H1 (cell line): ENCODE measurements around the gene ZNF516. TPM values are rescaled to one million over a fixed set of nuclear protein-coding genes. Genes with fewer than 3 reads are reported as not detected.

ENCODE experiments used
- CTCF ChIA-PET: fragments of 300-600 bp; sonication (Branson Sonifier 250); formaldehyde crosslinking; loops from one replicate; lab custom pipeline; 2021; ENCODE audit not compliant: partially characterized antibody; lab: Charles Lee
- POLR2A ChIA-PET: fragments of 300-600 bp; sonication (Branson Sonifier 250); formaldehyde crosslinking; loops from one replicate; lab custom pipeline; 2021; ENCODE audit warnings: inconsistent platforms; ENCODE audit not compliant: partially characterized antibody; lab: Charles Lee
- DNase-seq, 2 experiments: peaks; one replicate each; pipeline versions ENCODE4 v3.0.0 to v3.0.0-alpha.2; 2010 to 2022; ENCODE audit warnings: low spot score in 2 of 2, low read depth in 1 of 2, mixed read lengths in 1 of 2
- FAIRE-seq: peaks from 2 replicates; lab custom pipeline; 2011; peaks lifted over from hg19 to GRCh38; lab: Jason Lieb, UNC
- H2AFZ ChIP-seq: 2 replicates; pipeline ENCODE4 v1.8.1; 2012; ENCODE audit warnings: low read length, inconsistent platforms
- H2AK5ac ChIP-seq: 2 replicates; pipeline ENCODE4 v1.6.1; 2013; ENCODE audit warnings: low read depth, low read length
- H2BK120ac ChIP-seq: replicated peaks from 2 replicates; pipeline ENCODE3; 2013; ENCODE audit warnings: low read depth, low read length, inconsistent platforms
- H2BK12ac ChIP-seq: 2 replicates; pipeline ENCODE4 v1.6.1; 2013; ENCODE audit warnings: low read depth, low read length
- H2BK15ac ChIP-seq: 2 replicates; pipeline ENCODE4 v1.6.1; 2013; ENCODE audit warnings: low read length
- H2BK20ac ChIP-seq: 2 replicates; pipeline ENCODE4 v1.6.1; 2013; ENCODE audit warnings: low read length
- H2BK5ac ChIP-seq: 2 replicates; pipeline ENCODE4 v1.6.1; 2013; ENCODE audit warnings: low read depth, low read length
- H3K14ac ChIP-seq: 2 replicates; pipeline ENCODE4 v1.6.1; 2013; ENCODE audit warnings: inconsistent platforms; ENCODE audit not compliant: insufficient read length
- H3K18ac ChIP-seq: 2 replicates; pipeline ENCODE4 v1.6.1; 2013; ENCODE audit warnings: low read length; ENCODE audit errors: extremely low read depth
- H3K23ac ChIP-seq: 2 replicates; pipeline ENCODE4 v1.6.1; 2013; ENCODE audit warnings: inconsistent platforms; ENCODE audit not compliant: insufficient read length
- H3K23me2 ChIP-seq: 2 replicates; pipeline ENCODE4 v1.6.1; 2013; ENCODE audit warnings: low read depth, low read length
- H3K27ac ChIP-seq: 2 replicates; pipeline ENCODE4 v1.6.1; 2011; ENCODE audit warnings: low read depth, low read length, inconsistent platforms
- H3K27me3 ChIP-seq, 4 experiments: replicated peaks in 1 of 4; 1 replicate in 1 of 4; 2 replicates in 3 of 4; pipeline versions ENCODE4 v1.6.1 to v1.8.1; 2011 to 2013; ENCODE audit warnings: low read length in 3 of 4, mild to moderate bottlenecking in 3 of 4, inconsistent platforms in 2 of 4, mixed read lengths in 2 of 4, moderate library complexity in 1 of 4; ENCODE audit not compliant: control insufficient read depth in 3 of 4, insufficient read depth in 3 of 4; ENCODE audit errors: extremely low read depth in 1 of 4
- H3K36me3 ChIP-seq, 4 experiments: 2 replicates each; pipeline versions ENCODE4 v1.6.1 to v1.8.1; 2011 to 2013; ENCODE audit warnings: mild to moderate bottlenecking in 4 of 4, low read length in 3 of 4, moderate library complexity in 2 of 4, control low read depth in 1 of 4, inconsistent platforms in 1 of 4; ENCODE audit not compliant: insufficient read depth in 4 of 4, control insufficient read depth in 2 of 4
- H3K4ac ChIP-seq: replicated peaks from 2 replicates; pipeline ENCODE3; 2013; ENCODE audit warnings: low read length, low read depth, mixed read lengths, inconsistent platforms; ENCODE audit not compliant: insufficient read length
- H3K4me1 ChIP-seq, 4 experiments: replicated peaks in 1 of 4; 1 replicate in 1 of 4; 2 replicates in 3 of 4; pipeline versions ENCODE4 v1.6.1 to v1.8.1; 2011 to 2013; ENCODE audit warnings: low read length in 3 of 4, inconsistent platforms in 2 of 4, mixed read lengths in 1 of 4; ENCODE audit not compliant: insufficient read depth in 4 of 4, control insufficient read depth in 3 of 4
- H3K4me2 ChIP-seq, 2 experiments: 2 replicates each; pipeline versions ENCODE4 v1.6.1 to v1.8.1; 2011 to 2013; ENCODE audit warnings: low read depth in 2 of 2, low read length in 2 of 2, control low read depth in 1 of 2, inconsistent platforms in 1 of 2, mild to moderate bottlenecking in 1 of 2; ENCODE audit not compliant: insufficient read depth in 1 of 2
- H3K4me3 ChIP-seq, 4 experiments: fragments of 200-600, 300-600 bp in 1 of 4; sonication (generic), shearing (Covaris generic), sonication (Bioruptor Twin) in 1 of 4; 2 replicates each; pipeline versions ENCODE4 v1.5.1 to v1.8.1; 2011 to 2016; ENCODE audit warnings: low read length in 4 of 4, low read depth in 3 of 4, control low read depth in 2 of 4, inconsistent platforms in 2 of 4, mild to moderate bottlenecking in 2 of 4, mixed read lengths in 1 of 4, moderate library complexity in 1 of 4; ENCODE audit not compliant: insufficient read depth in 2 of 4; ENCODE audit errors: extremely low read depth in 1 of 4
- H3K56ac ChIP-seq: replicated peaks from 2 replicates; pipeline ENCODE3; 2013; ENCODE audit warnings: low read depth, mild to moderate bottlenecking, mixed read lengths, low read length, inconsistent platforms; ENCODE audit not compliant: insufficient read length
- H3K79me1 ChIP-seq: 2 replicates; pipeline ENCODE4 v1.6.1; 2013; ENCODE audit warnings: low read depth, low read length, control low read depth
- H3K79me2 ChIP-seq, 2 experiments: 2 replicates each; pipeline versions ENCODE4 v1.6.1 to v1.8.1; 2012 to 2013; ENCODE audit warnings: low read length in 2 of 2, mild to moderate bottlenecking in 2 of 2, inconsistent platforms in 1 of 2; ENCODE audit not compliant: insufficient read depth in 2 of 2, control insufficient read depth in 1 of 2
- H3K9ac ChIP-seq, 4 experiments: replicated peaks in 1 of 4; 1 replicate in 1 of 4; 2 replicates in 3 of 4; pipeline versions ENCODE4 v1.6.1 to v1.8.1; 2011 to 2013; ENCODE audit warnings: low read depth in 3 of 4, low read length in 3 of 4, control low read depth in 2 of 4, mild to moderate bottlenecking in 2 of 4, moderate library complexity in 2 of 4, inconsistent platforms in 1 of 4; ENCODE audit errors: extremely low read depth in 1 of 4
- H3K9me3 ChIP-seq, 2 experiments: 2 replicates each; pipeline versions ENCODE4 v1.6.1 to v1.8.1; 2012 to 2013; ENCODE audit warnings: mild to moderate bottlenecking in 2 of 2, moderate library complexity in 2 of 2, control low read depth in 1 of 2, inconsistent platforms in 1 of 2, low read depth in 1 of 2, low read length in 1 of 2, mixed read lengths in 1 of 2; ENCODE audit not compliant: insufficient read depth in 2 of 2
- H4K20me1 ChIP-seq, 2 experiments: replicated peaks in 1 of 2; 2 replicates each; pipeline versions ENCODE3 to v1.8.1; 2011 to 2013; ENCODE audit warnings: inconsistent platforms in 2 of 2, low read length in 2 of 2, mild to moderate bottlenecking in 1 of 2; ENCODE audit not compliant: insufficient read depth in 2 of 2, control insufficient read depth in 1 of 2
- H4K5ac ChIP-seq: 2 replicates; pipeline ENCODE4 v1.6.1; 2013; ENCODE audit warnings: low read length, low read depth, mixed read lengths, inconsistent platforms; ENCODE audit not compliant: insufficient read length
- H4K8ac ChIP-seq: 2 replicates; pipeline ENCODE4 v1.8.0; 2013; ENCODE audit warnings: mild to moderate bottlenecking, moderate library complexity, low read length, inconsistent platforms; ENCODE audit not compliant: insufficient read depth; ENCODE audit errors: extremely low read depth
- H4K91ac ChIP-seq: replicated peaks from 2 replicates; pipeline ENCODE3; 2013; ENCODE audit warnings: low read length, mixed read lengths, inconsistent platforms; ENCODE audit not compliant: insufficient read length
- CREB1 ChIP-seq: IDR thresholded peaks from 2 replicates; pipeline ENCODE4 v1.6.1; 2012; ENCODE audit warnings: inconsistent platforms
- MAX ChIP-seq: IDR thresholded peaks from 2 replicates; pipeline ENCODE4 v1.6.1; 2012; ENCODE audit warnings: inconsistent platforms
- RXRA ChIP-seq: IDR thresholded peaks from 2 replicates; pipeline ENCODE4 v1.6.1; 2011; ENCODE audit warnings: low read depth, mild to moderate bottlenecking, low read length, moderate library complexity; ENCODE audit not compliant: insufficient read depth
- SAP30 ChIP-seq: fragments of 300-600 bp; sonication (generic); IDR thresholded peaks from 2 replicates; pipeline ENCODE4 v1.7.1; 2012; ENCODE audit warnings: low read length, moderate library complexity, mild to moderate bottlenecking, inconsistent platforms; ENCODE audit not compliant: insufficient read depth, insufficient replicate concordance
- WGBS, 2 experiments: shearing (Covaris generic) in 1 of 2; methylation state at CpG; one replicate each; pipeline versions ENCODE4 v1.1.6 to v1.1.7; 2013 to 2015; ENCODE audit warnings: low lambda C conversion rate in 2 of 2, mixed read lengths in 2 of 2, inconsistent platforms in 1 of 2, low coverage in 1 of 2, missing lambda C conversion rate in 1 of 2; ENCODE audit not compliant: insufficient replicate concordance in 2 of 2, insufficient coverage in 1 of 2, insufficient read length in 1 of 2; ENCODE audit errors: extremely low coverage in 1 of 2, missing lambda C conversion rate in 1 of 2; 5-methylcytosine and 5-hydroxymethylcytosine counted together
- polyA plus RNA-seq, 7 experiments: library from polyadenylated mRNA; depleted of rRNA in 3 of 7; stranded (reverse) in 5 of 7; unstranded in 2 of 7; fragments of >200 nt in 5 of 7; fragments of 200-250 nt in 2 of 7; gene quantifications; 1 replicate in 5 of 7; 2 replicates in 1 of 7; 4 replicates in 1 of 7; pipeline versions ENCODE4 v1.2.1 to v1.2.3, GENCODE V29; 2011 to 2013; ENCODE audit warnings: missing spikeins in 2 of 7, mixed read lengths in 2 of 7
- total RNA-seq: library from RNA; stranded (reverse); fragmentation: NEBNext Ultra II Directional; extraction: Animal tissue kit (Norgen Biotek cat#: 25700); gene quantifications from 2 replicates; pipeline ENCODE4 v1.2.1, GENCODE V29; 2021

Gene ZNF516
- total and polyA plus RNA-seq, 2 of the 8 experiments (the other 6 are each of a cell fraction or from before 2014, with no cell fraction given), result 7.3 to 17.0 TPM

GRCh38 chr18:76487070-76487469 lies 8.0 kb downstream of the ZNF516 start:
- Histone ChIP-seq H3K4me2 (no peak overlapping the region; a peak in 1 of 4 replicates), H3K56ac (no peak overlapping the region)
- no peak for FAIRE-seq
- TF ChIP-seq CREB1 (no peak), SAP30 (no peak), RXRA (no peak), MAX (no peak)

More at GRCh38 chr18:76487070-76487469, 8.0 kb downstream of the ZNF516 start:
- H3K79me2 ChIP-seq, result peaks cover 0 to 70% of the 10 kb centered on the region in 2 experiments; a peak in 2 of 4 replicates
- H4K8ac ChIP-seq, result no peak overlapping the region
- no peak overlapping the region for H3K27ac ChIP-seq
- peaks cover 3 to 20% (median 13%) of the 10 kb centered on the region in 4 experiments for H3K4me1 ChIP-seq
- H2BK20ac ChIP-seq, result no peak overlapping the region
- no peak overlapping the region for H4K5ac ChIP-seq
- H3K18ac ChIP-seq, result no peak overlapping the region
- peaks cover 0 to 17% (median 4%) of the 10 kb centered on the region in 4 experiments; a peak in 6 of 7 replicates for H3K27me3 ChIP-seq
- H3K9me3 ChIP-seq, result no peaks in the 10 kb centered on the region
- H2BK5ac ChIP-seq, result no peak overlapping the region
- no peak overlapping the region for H2BK15ac ChIP-seq
- H3K4me3 ChIP-seq, result no peak overlapping the region
- H2BK12ac ChIP-seq, result no peak overlapping the region
- no peak for DNase-seq
- H4K20me1 ChIP-seq, result peaks cover 9 to 20% of the 10 kb centered on the region in 2 experiments
- H2AFZ ChIP-seq, result no peak overlapping the region
- ChIA-PET CTCF (interaction anchor here (0.6 to 2.4 kb wide), 15 partner anchors 8 to 224 kb away, joined by 3 to 7 read pairs (median 3); no protein-coding TSS in a partner anchor), POLR2A (interaction anchor here (1.8 kb wide), 1 partner anchor 10 kb away, joined by 5 read pairs; no protein-coding TSS in a partner anchor)
- H2BK120ac ChIP-seq, result no peak overlapping the region
- no peak overlapping the region for H3K9ac ChIP-seq
- H2AK5ac ChIP-seq, result no peak overlapping the region
- no peak overlapping the region for H3K4ac ChIP-seq
- H3K23ac ChIP-seq, result no peak overlapping the region
- H3K14ac ChIP-seq, result no peak overlapping the region
- no peak overlapping the region for H4K91ac ChIP-seq
- WGBS, 2 experiments, result 90% methylated on average over 5 of the region's 5 CpGs; no CpG with 5 or more reads in 1 of the 2 experiments
- no peaks in the 10 kb centered on the region for H3K36me3 ChIP-seq
- peaks cover 10% of the 10 kb centered on the region for H3K23me2 ChIP-seq
- peaks cover 9% of the 10 kb centered on the region for H3K79me1 ChIP-seq
